Adrenal gland (tissue), 5 donors: ENCODE data around the gene TMEM266.

Source experiments
- CTCF ChIP-seq, 6 experiments: fragments of 450-650 bp in 4 of 6; fragments of 200-600 bp in 2 of 6; sonication (generic) in 1 of 6; IDR thresholded peaks; 1 replicate in 5 of 6; 2 replicates in 1 of 6; pipeline versions ENCODE4 v1.5.1 to v1.8.0; 2016 to 2021; ENCODE audit warnings: antibody characterized with exemption in 6 of 6, mild to moderate bottlenecking in 2 of 6, moderate library complexity in 1 of 6
- POLR2A ChIP-seq, 2 donors: fragments of 450-650 bp; IDR thresholded peaks; one replicate each; pipeline ENCODE4 v1.6.1; 2017; ENCODE audit warnings: antibody characterized with exemption in 2 of 2, mild to moderate bottlenecking in 2 of 2, moderate library complexity in 1 of 2
- donor health status: DM: no; HTN: no; CAD: no.

DNA sequence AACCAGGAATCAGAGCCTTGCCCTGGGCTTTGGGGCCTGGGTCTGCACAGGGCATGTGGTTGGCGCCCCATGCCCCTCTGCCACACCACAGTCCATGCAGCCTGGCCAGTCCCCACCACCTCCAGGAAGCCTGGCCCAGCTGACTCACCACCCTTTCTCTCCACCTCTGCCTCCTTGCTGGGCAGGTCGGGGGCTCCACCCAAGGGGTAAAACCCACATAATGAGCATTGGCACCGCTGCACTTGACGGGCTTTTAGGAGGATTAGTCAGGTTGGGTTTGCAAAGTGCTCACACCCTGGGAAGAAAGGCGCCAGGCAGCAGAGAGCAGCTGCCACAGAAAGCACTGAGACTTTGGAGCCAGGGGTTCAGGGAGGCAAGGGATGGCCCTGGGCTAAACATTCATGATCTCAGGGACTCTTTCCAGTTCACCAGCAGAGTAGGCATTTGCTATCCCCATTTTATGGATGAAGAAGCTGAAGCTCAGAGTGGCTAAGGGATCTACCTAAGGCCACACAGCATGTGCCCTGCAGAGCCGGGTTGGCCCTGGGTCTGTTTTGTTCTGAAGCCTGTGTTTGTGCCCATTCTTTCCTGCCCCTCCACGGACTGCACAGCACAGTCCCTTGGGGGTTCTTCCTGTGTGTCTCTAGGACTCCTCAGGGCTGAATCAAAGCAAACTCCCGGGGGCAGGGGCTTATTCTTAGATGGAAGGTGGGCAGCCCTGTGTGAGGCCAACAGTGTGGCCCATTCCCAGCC is 138.1 kb downstream of the TMEM266 start:
- TF ChIP-seq POLR2A (IDR thresholded peaks at IDR 0.05) (no peak), CTCF (IDR thresholded peaks at IDR 0.05) (no peak)
